H9 (cell line): Measurements from ENCODE around the gene ULK1. TPM values are rescaled to one million over a fixed set of nuclear protein-coding genes. Genes with fewer than 3 reads are reported as not detected.

Experiments used
- DNase-seq: peaks from one replicate; pipeline ENCODE4 v3.0.0-alpha.2; 2017
- H2AFZ ChIP-seq: one replicate; pipeline ENCODE4 v1.6.1; 2013; ENCODE audit warnings: mild to moderate bottlenecking, low read length, control low read depth, moderate library complexity
- H2AK5ac ChIP-seq: 2 replicates; pipeline ENCODE4 v1.6.1; 2013; ENCODE audit warnings: low read length, control low read depth, mixed read lengths; ENCODE audit not compliant: insufficient read length
- H2BK120ac ChIP-seq: one replicate; pipeline ENCODE4 v1.6.1; 2013; ENCODE audit warnings: low read depth, mild to moderate bottlenecking, low read length, control low read depth, inconsistent platforms; ENCODE audit not compliant: poor library complexity, severe bottlenecking
- H2BK12ac ChIP-seq: 2 replicates; pipeline ENCODE4 v1.6.1; 2013; ENCODE audit warnings: low read length, control low read depth, mixed read lengths, low read depth; ENCODE audit not compliant: insufficient read length
- H2BK15ac ChIP-seq: 2 replicates; pipeline ENCODE4 v1.6.1; 2013; ENCODE audit warnings: low read depth, low read length, control low read depth
- H2BK20ac ChIP-seq: one replicate; pipeline ENCODE4 v1.6.1; 2013; ENCODE audit warnings: low read depth, mild to moderate bottlenecking, low read length, control low read depth, inconsistent platforms; ENCODE audit not compliant: poor library complexity, severe bottlenecking
- H2BK5ac ChIP-seq: 2 replicates; pipeline ENCODE4 v1.6.1; 2013; ENCODE audit warnings: low read length, control low read depth, mixed read lengths; ENCODE audit not compliant: insufficient read length
- H3K14ac ChIP-seq: 2 replicates; pipeline ENCODE4 v1.6.1; 2013; ENCODE audit warnings: low read length, control low read depth; ENCODE audit not compliant: insufficient read depth
- H3K18ac ChIP-seq: 2 replicates; pipeline ENCODE4 v1.6.1; 2013; ENCODE audit warnings: low read depth, mild to moderate bottlenecking, mixed read lengths, low read length, control low read depth; ENCODE audit not compliant: insufficient read length
- H3K23ac ChIP-seq: 2 replicates; pipeline ENCODE4 v1.6.1; 2013; ENCODE audit warnings: low read length, control low read depth, mixed read lengths, low read depth; ENCODE audit not compliant: insufficient read length
- H3K23me2 ChIP-seq: 2 replicates; pipeline ENCODE4 v1.6.1; 2013; ENCODE audit warnings: low read depth, mild to moderate bottlenecking, mixed read lengths, low read length, control low read depth; ENCODE audit not compliant: insufficient read length, poor library complexity, severe bottlenecking
- H3K27ac ChIP-seq: 2 replicates; pipeline ENCODE4 v1.5.1; 2013; ENCODE audit warnings: low read length, control low read depth, mixed read lengths, low read depth; ENCODE audit not compliant: insufficient read length
- H3K27me3 ChIP-seq: 2 replicates; pipeline ENCODE4 v1.6.1; 2013; ENCODE audit warnings: low read length, control low read depth, inconsistent platforms; ENCODE audit not compliant: insufficient read depth
- H3K4ac ChIP-seq: 2 replicates; pipeline ENCODE4 v1.6.1; 2013; ENCODE audit warnings: low read depth, mild to moderate bottlenecking, control low read depth, inconsistent platforms, low read length, moderate library complexity
- H3K4me1 ChIP-seq: 2 replicates; pipeline ENCODE4 v1.6.1; 2013; ENCODE audit warnings: low read length, control low read depth, inconsistent platforms; ENCODE audit not compliant: insufficient read depth
- H3K4me2 ChIP-seq: 2 replicates; pipeline ENCODE4 v1.6.1; 2013; ENCODE audit warnings: low read length, control low read depth, mixed read lengths; ENCODE audit not compliant: insufficient read length, insufficient read depth
- H3K56ac ChIP-seq: 2 replicates; pipeline ENCODE4 v1.6.1; 2013; ENCODE audit warnings: low read depth, mild to moderate bottlenecking, mixed read lengths, low read length, control low read depth; ENCODE audit not compliant: insufficient read length
- H3K79me1 ChIP-seq: 2 replicates; pipeline ENCODE4 v1.6.1; 2013; ENCODE audit warnings: low read depth, mild to moderate bottlenecking, moderate library complexity, low read length, control low read depth, inconsistent platforms; ENCODE audit not compliant: insufficient read depth, poor library complexity, severe bottlenecking
- H3K79me2 ChIP-seq: 2 replicates; pipeline ENCODE4 v1.6.1; 2013; ENCODE audit warnings: low read length, control low read depth, inconsistent platforms; ENCODE audit not compliant: insufficient read depth
- H3K9ac ChIP-seq: 2 replicates; pipeline ENCODE4 v1.6.1; 2013; ENCODE audit warnings: low read length, control low read depth, mixed read lengths; ENCODE audit not compliant: insufficient read length; ENCODE audit errors: extremely low read depth
- H3K9me3 ChIP-seq: one replicate; pipeline ENCODE4 v1.6.1; 2013; ENCODE audit warnings: low read depth, low read length, inconsistent platforms; ENCODE audit not compliant: control insufficient read depth
- H3T11ph ChIP-seq: one replicate; pipeline ENCODE4 v1.6.1; 2013; ENCODE audit warnings: mild to moderate bottlenecking, low read length, control low read depth, inconsistent platforms
- H4K20me1 ChIP-seq: one replicate; pipeline ENCODE4 v1.6.1; 2013; ENCODE audit not compliant: control insufficient read depth, insufficient read length, insufficient read depth
- H4K5ac ChIP-seq: 2 replicates; pipeline ENCODE4 v1.6.1; 2013; ENCODE audit warnings: low read depth, mild to moderate bottlenecking, mixed read lengths, low read length, control low read depth; ENCODE audit not compliant: insufficient read length
- H4K8ac ChIP-seq: replicated peaks from 2 replicates; pipeline ENCODE4 v1.6.1; 2013; ENCODE audit warnings: low read length, control low read depth, mixed read lengths, low read depth; ENCODE audit not compliant: insufficient read length
- H4K91ac ChIP-seq: 2 replicates; pipeline ENCODE4 v1.6.1; 2013; ENCODE audit warnings: low read depth, mild to moderate bottlenecking, moderate library complexity, mixed read lengths, low read length, control low read depth; ENCODE audit not compliant: insufficient read length
- H3K27ac Mint-ChIP-seq, 3 experiments: 2 replicates in 2 of 3; 3 replicates in 1 of 3; pipeline ENCODE4 v1.8.0; 2020 to 2021; ENCODE audit warnings: mixed read lengths in 3 of 3, mild to moderate bottlenecking in 1 of 3, moderate library complexity in 1 of 3
- H3K27me3 Mint-ChIP-seq: 2 replicates; pipeline ENCODE4 v1.8.0; 2021; ENCODE audit warnings: low read depth, mild to moderate bottlenecking, moderate library complexity, mixed read lengths
- H3K36me3 Mint-ChIP-seq, 3 experiments: 2 replicates in 2 of 3; 3 replicates in 1 of 3; pipeline ENCODE4 v1.8.0; 2020 to 2021; ENCODE audit warnings: low read depth in 3 of 3, mixed read lengths in 3 of 3; ENCODE audit not compliant: insufficient read depth in 1 of 3
- H3K4me1 Mint-ChIP-seq, 2 experiments: 2 replicates each; pipeline ENCODE4 v1.8.0; 2020; ENCODE audit warnings: mixed read lengths in 2 of 2
- H3K4me3 Mint-ChIP-seq, 2 experiments: 2 replicates in 1 of 2; 3 replicates in 1 of 2; pipeline ENCODE4 v1.8.0; 2020 to 2021; ENCODE audit warnings: mild to moderate bottlenecking in 2 of 2, mixed read lengths in 2 of 2, moderate library complexity in 1 of 2
- H3K9me3 Mint-ChIP-seq, 2 experiments: 2 replicates in 1 of 2; 3 replicates in 1 of 2; pipeline ENCODE4 v1.8.0; 2020; ENCODE audit warnings: mild to moderate bottlenecking in 2 of 2, mixed read lengths in 2 of 2, moderate library complexity in 1 of 2
- WGBS: extraction: QIAGEN DNeasy Blood & Tissue Kit; methylation state at CpG from one replicate; pipeline ENCODE4 v1.1.7; 2013; ENCODE audit warnings: missing lambda C conversion rate, low lambda C conversion rate, mixed read lengths; ENCODE audit not compliant: insufficient read length; ENCODE audit errors: extremely low coverage; 5-methylcytosine and 5-hydroxymethylcytosine counted together
- total RNA-seq: library from RNA; stranded (reverse); gene quantifications from 2 replicates; pipeline ENCODE4 v1.2.1, GENCODE V29; 2021
- TF ChIP-seq, protein P1 (sequence below): fragments of 200-600 bp; sonication (generic); conservative IDR thresholded peaks from 3 replicates; pipeline ENCODE4 v1.8.0; 2021; ENCODE audit warnings: antibody characterized with exemption, mild to moderate bottlenecking

The ULK1 gene
- total RNA-seq, 1 experiment from 2014 or later = 57.2 TPM

DNA sequence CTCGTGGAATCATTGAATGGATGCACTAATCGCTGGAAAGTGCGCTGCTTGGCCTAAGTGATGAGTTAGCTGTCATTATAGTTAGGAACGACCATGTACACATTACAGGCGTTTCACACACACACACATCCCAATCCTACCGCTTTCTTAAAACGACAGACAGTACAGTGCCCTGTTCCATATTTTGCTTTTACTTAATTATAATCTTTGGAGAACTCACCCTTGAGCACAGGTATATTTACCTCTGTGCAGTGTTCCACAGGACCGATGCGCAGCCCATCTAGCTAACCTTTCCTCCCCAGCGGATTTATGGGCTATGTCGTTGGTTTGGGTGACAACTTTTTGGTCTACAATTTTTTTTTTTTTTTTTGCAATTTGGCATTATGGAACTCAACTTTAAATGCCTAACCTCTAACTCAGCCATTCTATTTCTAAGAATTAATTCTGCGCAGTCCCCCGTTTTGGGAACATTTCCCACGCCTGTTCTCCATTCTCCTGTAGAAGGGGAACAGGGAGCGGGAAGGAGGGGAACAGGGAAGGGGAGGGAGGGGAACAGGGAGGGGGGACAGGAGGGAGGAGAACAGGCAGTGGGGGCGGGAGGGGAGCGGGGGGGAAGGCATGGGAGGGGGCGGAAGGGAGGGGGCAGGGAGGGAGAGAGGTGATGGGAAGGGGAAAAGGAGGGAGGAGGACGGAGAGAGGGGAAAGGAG, 663 bp upstream of the ULK1 start:
- H2AK5ac ChIP-seq = no peak overlapping the region
- Mint-ChIP-seq H3K27me3 (peaks cover 2% of the 10 kb centered on the region; the same call in 1 of the 2 replicates), H3K4me3 (peak overlapping the region; percentile 31 to 59; a peak in 4 of 5 replicates), H3K4me1 (peaks cover 17 to 29% of the 10 kb centered on the region in 2 experiments), H3K27ac (peak overlapping the region in 2 of 3 experiments; percentile 21 to 77; a peak in 2 of 7 replicates), H3K36me3 (peaks cover 7 to 16% (median 8%) of the 10 kb centered on the region in 3 experiments; a peak in 6 of 7 replicates), H3K9me3 (peaks cover 0 to 3% of the 10 kb centered on the region in 2 experiments; a peak in 2 of 5 replicates)
- no peaks in the 10 kb centered on the region for H3K27me3 ChIP-seq
- no peak overlapping the region for H4K5ac ChIP-seq
- TF ChIP-seq, protein P1, sequence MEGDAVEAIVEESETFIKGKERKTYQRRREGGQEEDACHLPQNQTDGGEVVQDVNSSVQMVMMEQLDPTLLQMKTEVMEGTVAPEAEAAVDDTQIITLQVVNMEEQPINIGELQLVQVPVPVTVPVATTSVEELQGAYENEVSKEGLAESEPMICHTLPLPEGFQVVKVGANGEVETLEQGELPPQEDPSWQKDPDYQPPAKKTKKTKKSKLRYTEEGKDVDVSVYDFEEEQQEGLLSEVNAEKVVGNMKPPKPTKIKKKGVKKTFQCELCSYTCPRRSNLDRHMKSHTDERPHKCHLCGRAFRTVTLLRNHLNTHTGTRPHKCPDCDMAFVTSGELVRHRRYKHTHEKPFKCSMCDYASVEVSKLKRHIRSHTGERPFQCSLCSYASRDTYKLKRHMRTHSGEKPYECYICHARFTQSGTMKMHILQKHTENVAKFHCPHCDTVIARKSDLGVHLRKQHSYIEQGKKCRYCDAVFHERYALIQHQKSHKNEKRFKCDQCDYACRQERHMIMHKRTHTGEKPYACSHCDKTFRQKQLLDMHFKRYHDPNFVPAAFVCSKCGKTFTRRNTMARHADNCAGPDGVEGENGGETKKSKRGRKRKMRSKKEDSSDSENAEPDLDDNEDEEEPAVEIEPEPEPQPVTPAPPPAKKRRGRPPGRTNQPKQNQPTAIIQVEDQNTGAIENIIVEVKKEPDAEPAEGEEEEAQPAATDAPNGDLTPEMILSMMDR = no peak
- H4K8ac ChIP-seq = no peak overlapping the region
- H2AFZ ChIP-seq = no peak overlapping the region
- no peak overlapping the region for H3K18ac ChIP-seq
- H4K91ac ChIP-seq = no peak overlapping the region
- peaks cover 7% of the 10 kb centered on the region for H3K23me2 ChIP-seq
- H2BK12ac ChIP-seq = no peak overlapping the region
- H2BK15ac ChIP-seq = no peak overlapping the region
- H3K4me2 ChIP-seq = no peak overlapping the region
- no peak overlapping the region for H3K56ac ChIP-seq
- H3K4me1 ChIP-seq = no peaks in the 10 kb centered on the region
- WGBS = no CpG with 5 or more reads among the region's 19 CpGs
- no peak overlapping the region for H3K4ac ChIP-seq
- no peaks in the 10 kb centered on the region for H3K9me3 ChIP-seq
- H2BK20ac ChIP-seq = no peak overlapping the region
- H3K79me1 ChIP-seq = no peaks in the 10 kb centered on the region
- H3K14ac ChIP-seq = no peak overlapping the region
- DNase-seq = no peak
- H3K79me2 ChIP-seq = no peaks in the 10 kb centered on the region
- H4K20me1 ChIP-seq = no peaks in the 10 kb centered on the region
- no peak overlapping the region for H3K23ac ChIP-seq
- H3T11ph ChIP-seq = no peak overlapping the region
- no peak overlapping the region for H3K9ac ChIP-seq
- no peak overlapping the region for H2BK120ac ChIP-seq
- no peak overlapping the region for H3K27ac ChIP-seq
- no peak overlapping the region for H2BK5ac ChIP-seq
